ENCODE measurements around the gene A1BG.
"Not testable (repeated sequence)": the region's sequence is repeated elsewhere in the genome, so short reads cannot be mapped to it uniquely, and the experiment has no call there.

Gene A1BG

DNA sequence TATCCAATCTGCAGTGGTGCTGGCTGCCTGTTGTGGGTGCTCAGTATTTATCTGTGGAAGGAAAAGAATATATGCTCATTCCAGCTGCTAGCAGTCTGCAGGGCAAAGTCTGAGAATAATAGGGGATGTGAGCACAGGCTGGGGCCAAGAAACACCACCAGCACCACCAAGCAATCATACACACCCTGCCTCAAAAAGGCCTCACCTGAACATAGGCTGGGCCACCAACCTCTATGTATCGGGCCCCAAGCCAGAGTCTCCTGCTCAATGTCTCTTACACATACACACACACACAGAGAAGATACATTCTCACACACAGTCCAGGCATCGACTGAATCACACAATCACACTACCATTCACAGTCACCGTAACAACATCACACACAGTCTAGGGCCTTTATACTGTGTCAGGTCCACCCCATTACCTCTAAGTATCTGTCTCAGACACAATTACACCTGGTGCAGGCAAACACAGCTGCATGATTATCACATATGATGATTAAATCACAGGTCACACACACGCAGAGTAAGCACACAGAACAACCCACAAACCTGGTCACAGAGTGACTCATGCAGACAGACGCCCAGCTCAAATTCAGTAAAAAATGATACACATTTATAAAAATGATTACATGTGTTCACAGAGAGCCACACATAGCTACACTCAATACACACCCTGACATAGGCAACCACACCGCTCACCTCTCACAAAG lies 27.8 kb downstream of the A1BG start:
- no peaks in the 10 kb centered on the region for H3K9me3 Mint-ChIP-seq
- no peak for DNase-seq (ENCODE audit: low spot score)

GRCh38 chr19:58319241-58319640 lies 34.1 kb downstream of the A1BG start:
- Mint-ChIP-seq H3K36me3 (ENCODE audit: low read depth) (peaks cover 14% of the 10 kb centered on the region), H3K27ac (no peak overlapping the region), H3K4me1 (ENCODE audit: low read depth) (no peaks in the 10 kb centered on the region), H3K9me3 (no peaks in the 10 kb centered on the region), H3K27me3 (ENCODE audit: low read depth) (no peaks in the 10 kb centered on the region), H3K4me3 (no peak overlapping the region)
- DNase-seq (ENCODE audit: low spot score): no peak

More for the DNA sequence above, 27.8 kb downstream of the A1BG start:
- no peak overlapping the region for H3K4me3 Mint-ChIP-seq
- peaks cover 9% of the 10 kb centered on the region for H3K4me1 Mint-ChIP-seq (ENCODE audit: low read depth)
- H3K36me3 Mint-ChIP-seq (ENCODE audit: low read depth): no peaks in the 10 kb centered on the region
- no peaks in the 10 kb centered on the region for H3K27me3 Mint-ChIP-seq (ENCODE audit: low read depth)
- no peak overlapping the region for H3K27ac Mint-ChIP-seq

GRCh38 chr19:58318297-58318696 lies 35.0 kb downstream of the A1BG start:
- no peaks in the 10 kb centered on the region for H3K9me3 Mint-ChIP-seq

DNA sequence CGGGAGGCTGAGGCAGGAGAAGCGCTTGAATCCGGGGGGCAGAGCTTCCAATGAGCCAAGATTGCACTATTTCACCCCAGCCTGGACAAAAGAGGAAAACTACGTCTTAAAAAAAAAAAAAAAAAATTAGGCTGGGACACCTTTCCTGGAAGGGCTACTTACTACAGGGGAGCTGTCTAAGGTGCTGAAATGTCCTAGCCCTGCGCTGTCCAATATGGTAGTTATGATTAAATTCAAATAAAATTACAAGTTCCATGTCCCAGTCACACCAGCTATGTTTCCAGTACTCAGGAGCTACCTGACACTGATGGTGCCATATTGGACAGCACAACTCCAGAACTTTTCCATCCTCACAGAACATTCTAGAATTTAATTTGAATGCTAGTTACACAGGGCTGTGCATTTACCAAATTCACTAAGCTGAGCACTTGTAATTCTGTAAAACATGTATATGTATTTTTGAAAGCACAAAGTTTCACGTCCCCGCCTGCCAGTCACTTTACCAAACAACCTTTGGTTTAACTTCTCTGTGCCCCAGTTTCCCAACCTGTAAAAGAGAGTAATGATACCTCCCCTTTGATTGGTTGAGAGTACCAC lies 35.7 kb downstream of the A1BG start:
- no peak for DNase-seq (ENCODE audit: low spot score)
- H3K27ac Mint-ChIP-seq: no peak overlapping the region
- peaks cover 25% of the 10 kb centered on the region for H3K36me3 Mint-ChIP-seq (ENCODE audit: low read depth)
- H3K4me1 Mint-ChIP-seq (ENCODE audit: low read depth): no peaks in the 10 kb centered on the region
- H3K27me3 Mint-ChIP-seq (ENCODE audit: low read depth): no peaks in the 10 kb centered on the region
- H3K4me3 Mint-ChIP-seq: no peak overlapping the region
- no peaks in the 10 kb centered on the region for H3K9me3 Mint-ChIP-seq

More at GRCh38 chr19:58318297-58318696, 35.0 kb downstream of the A1BG start:
- Mint-ChIP-seq H3K4me3 (no peak overlapping the region), H3K27me3 (ENCODE audit: low read depth) (no peaks in the 10 kb centered on the region), H3K27ac (no peak overlapping the region), H3K36me3 (ENCODE audit: low read depth) (peaks cover 21% of the 10 kb centered on the region), H3K4me1 (ENCODE audit: low read depth) (no peaks in the 10 kb centered on the region)
- no peak for DNase-seq (ENCODE audit: low spot score)

DNA sequence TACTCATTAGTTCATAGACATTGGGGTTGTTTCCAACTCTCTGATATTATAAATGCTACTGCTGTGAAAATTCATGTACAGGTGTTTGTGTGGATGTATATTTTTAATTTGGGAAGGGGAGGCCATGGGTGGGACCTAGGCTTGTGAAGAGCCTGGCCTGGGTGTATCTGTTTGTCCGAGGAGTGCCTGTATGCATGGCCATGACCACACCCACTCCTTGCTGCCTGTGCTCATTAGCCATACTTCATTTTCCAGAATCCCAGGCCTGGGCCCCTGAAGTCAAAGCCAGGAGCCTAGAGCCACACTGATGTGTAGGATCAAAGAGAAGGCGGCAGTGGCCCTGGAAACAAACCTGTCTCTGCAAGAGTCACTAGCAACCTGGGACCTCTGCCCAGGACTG lies 37.7 kb downstream of the A1BG start:
- DNase-seq (ENCODE audit: low spot score): no peak
- H3K4me3 Mint-ChIP-seq: no peak overlapping the region
- peaks cover 44% of the 10 kb centered on the region for H3K36me3 Mint-ChIP-seq (ENCODE audit: low read depth)
- H3K27me3 Mint-ChIP-seq (ENCODE audit: low read depth): no peaks in the 10 kb centered on the region
- H3K27ac Mint-ChIP-seq: no peak overlapping the region
- H3K9me3 Mint-ChIP-seq: peaks cover 3% of the 10 kb centered on the region
- H3K4me1 Mint-ChIP-seq (ENCODE audit: low read depth): no peaks in the 10 kb centered on the region

DNA sequence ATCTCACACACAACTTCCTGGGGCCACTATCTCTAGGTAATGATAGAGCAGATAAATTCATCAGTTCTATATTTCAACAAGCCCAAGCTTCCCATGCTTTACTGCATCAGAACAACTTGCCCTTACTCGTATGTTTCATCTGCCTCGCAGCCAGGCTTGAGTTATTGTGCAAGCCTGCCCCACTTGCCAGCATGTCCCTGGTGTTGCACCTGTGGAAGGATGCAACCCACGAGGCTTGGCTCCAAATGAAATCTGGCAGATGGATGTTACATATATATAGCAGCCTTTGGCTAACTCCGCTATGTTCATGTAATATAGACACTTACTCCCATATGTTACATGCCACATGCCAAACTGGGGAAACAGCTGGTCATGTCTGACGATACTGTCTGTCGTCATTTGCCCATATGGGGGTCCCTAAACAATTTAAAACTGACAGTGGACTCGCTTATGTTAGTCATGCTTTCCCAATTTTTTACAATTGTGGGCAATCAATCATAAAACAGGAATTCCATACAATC lies 41.9 kb downstream of the A1BG start:
- H3K27ac Mint-ChIP-seq: no peak overlapping the region

DNA sequence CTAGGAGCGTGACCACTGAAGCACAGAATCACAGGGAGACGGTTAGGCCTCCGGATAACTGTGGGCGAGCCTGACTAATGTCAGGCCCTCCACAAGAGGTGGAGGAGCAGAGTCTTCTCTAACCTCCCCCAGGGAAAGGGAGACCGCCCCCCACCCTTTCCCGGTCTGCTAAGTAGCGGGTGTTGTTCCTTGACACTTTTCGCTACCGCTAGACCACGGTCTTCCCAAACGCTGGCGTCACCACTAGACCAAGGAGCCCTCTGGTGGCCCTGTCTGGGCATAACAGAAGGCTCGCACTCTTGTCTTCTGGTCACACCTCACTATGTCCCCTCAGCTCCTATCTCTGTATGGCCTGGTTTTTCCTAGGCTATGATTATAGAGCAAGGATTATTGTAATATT lies 42.6 kb downstream of the A1BG start:
- not testable (repeated sequence) for DNase-seq (ENCODE audit: low spot score)

More for the DNA sequence above, 41.9 kb downstream of the A1BG start:
- no peaks in the 10 kb centered on the region for H3K27me3 Mint-ChIP-seq (ENCODE audit: low read depth)
- peaks cover 3% of the 10 kb centered on the region for H3K9me3 Mint-ChIP-seq
- no peak overlapping the region for H3K4me3 Mint-ChIP-seq
- no peak for DNase-seq (ENCODE audit: low spot score)
- H3K4me1 Mint-ChIP-seq (ENCODE audit: low read depth): peaks cover 8% of the 10 kb centered on the region
- H3K36me3 Mint-ChIP-seq (ENCODE audit: low read depth): peaks cover 82% of the 10 kb centered on the region

DNA sequence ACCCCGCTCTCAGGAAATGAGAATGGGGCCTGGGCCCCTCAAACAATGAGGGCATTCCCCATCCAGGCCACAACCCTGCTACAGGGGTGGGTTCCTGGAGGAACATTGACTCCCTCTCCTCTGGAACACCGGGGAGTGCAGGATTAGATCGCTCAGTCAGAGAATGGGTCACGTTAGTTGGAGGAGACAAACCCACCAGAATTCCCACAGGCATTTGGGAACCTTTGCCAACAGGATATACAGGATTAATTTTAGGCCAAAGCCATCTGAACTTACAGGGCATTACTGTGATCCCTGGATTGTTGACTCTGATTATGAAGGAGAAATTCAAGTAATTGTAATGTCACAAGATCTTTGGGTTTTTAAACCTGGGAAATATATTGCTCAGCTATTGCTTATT lies 45.6 kb downstream of the A1BG start:
- no peak for DNase-seq (ENCODE audit: low spot score)
- Mint-ChIP-seq H3K9me3 (peaks cover 16% of the 10 kb centered on the region), H3K27ac (no peak overlapping the region), H3K27me3 (ENCODE audit: low read depth) (no peaks in the 10 kb centered on the region), H3K4me1 (ENCODE audit: low read depth) (peaks cover 23% of the 10 kb centered on the region), H3K36me3 (ENCODE audit: low read depth) (peaks cover 84% of the 10 kb centered on the region), H3K4me3 (no peak overlapping the region)

More for the DNA sequence above, 42.6 kb downstream of the A1BG start:
- H3K4me3 Mint-ChIP-seq; H3K27me3 Mint-ChIP-seq (ENCODE audit: low read depth); H3K27ac Mint-ChIP-seq; H3K9me3 Mint-ChIP-seq: not testable (repeated sequence)
- H3K4me1 Mint-ChIP-seq (ENCODE audit: low read depth): peaks cover 16% of the 10 kb centered on the region
- peaks cover 86% of the 10 kb centered on the region for H3K36me3 Mint-ChIP-seq (ENCODE audit: low read depth)

GRCh38 chr19:58305932-58306323 lies 47.4 kb downstream of the A1BG start:
- DNase-seq (ENCODE audit: low spot score): no peak
- peak overlapping the region; percentile 91 for H3K4me3 Mint-ChIP-seq
- H3K27me3 Mint-ChIP-seq (ENCODE audit: low read depth): no peaks in the 10 kb centered on the region
- H3K27ac Mint-ChIP-seq: peak overlapping the region; percentile 97
- peaks cover 84% of the 10 kb centered on the region for H3K36me3 Mint-ChIP-seq (ENCODE audit: low read depth)
- peaks cover 25% of the 10 kb centered on the region for H3K9me3 Mint-ChIP-seq
- peaks cover 23% of the 10 kb centered on the region for H3K4me1 Mint-ChIP-seq (ENCODE audit: low read depth)

- H3K27me3 Mint-ChIP-seq (ENCODE audit: low read depth): no peaks in the 10 kb centered on the region
- H3K9me3 Mint-ChIP-seq: peaks cover 30% of the 10 kb centered on the region
- peak; percentile 96 for DNase-seq (ENCODE audit: low spot score)
- peak within 1 kb of the TSS; percentile 97 for H3K27ac Mint-ChIP-seq
- H3K4me1 Mint-ChIP-seq (ENCODE audit: low read depth): peaks cover 23% of the 10 kb centered on the region
- H3K4me3 Mint-ChIP-seq: peak within 1 kb of the TSS; percentile 91
- H3K36me3 Mint-ChIP-seq (ENCODE audit: low read depth): peaks cover 85% of the 10 kb centered on the region
These were observed 48.0 kb downstream of the A1BG start, which contains the start of gene ERVK3-1 for GRCh38 chr19:58305065-58305931. Gene ERVK3-1, plus strand, starts transcription at chr19:58305377. Its CDS starts 6,792 bp downstream, at chr19:58312169.

DNA sequence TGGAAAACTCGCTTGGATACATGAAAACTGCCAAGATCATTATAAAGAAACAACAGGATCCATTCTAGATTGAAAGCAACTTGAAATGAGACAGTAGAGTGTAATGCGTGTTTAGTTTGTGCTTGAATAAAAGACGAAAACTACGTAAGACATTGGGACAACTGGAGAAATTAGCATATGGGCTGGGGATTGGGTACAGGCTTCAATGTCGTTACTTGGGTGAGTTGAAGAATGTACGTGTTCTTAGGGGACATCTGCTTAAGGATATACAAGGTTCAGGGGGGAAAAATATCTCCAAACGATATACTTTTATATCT lies 48.6 kb downstream of the A1BG start:
- H3K36me3 Mint-ChIP-seq (ENCODE audit: low read depth): peaks cover 85% of the 10 kb centered on the region
- H3K27me3 Mint-ChIP-seq (ENCODE audit: low read depth): no peaks in the 10 kb centered on the region
- DNase-seq (ENCODE audit: low spot score): no peak
- peak overlapping the region; percentile 91 for H3K4me3 Mint-ChIP-seq
- H3K9me3 Mint-ChIP-seq: peaks cover 34% of the 10 kb centered on the region
- peaks cover 23% of the 10 kb centered on the region for H3K4me1 Mint-ChIP-seq (ENCODE audit: low read depth)
- H3K27ac Mint-ChIP-seq: peak overlapping the region; percentile 97

DNA sequence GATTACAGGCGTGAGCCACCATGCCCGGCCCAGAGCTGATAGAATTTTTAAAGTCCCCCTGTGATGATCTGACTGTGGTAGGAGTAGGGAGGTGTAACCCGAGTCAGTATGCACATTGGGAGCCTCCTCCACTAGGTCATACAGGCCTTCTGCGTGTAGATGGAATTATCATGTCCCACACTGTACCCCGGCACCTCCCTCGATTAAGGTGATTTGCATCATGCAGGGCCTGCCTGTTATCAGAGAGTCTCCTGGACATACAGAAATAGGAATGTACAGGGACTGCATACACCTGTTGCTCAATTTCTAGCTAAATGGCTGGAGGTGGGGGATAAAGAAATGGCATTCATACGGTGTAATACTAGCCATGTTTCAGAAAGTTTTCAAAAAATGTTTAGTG lies 49.0 kb downstream of the A1BG start:
- Mint-ChIP-seq H3K9me3 (peaks cover 35% of the 10 kb centered on the region), H3K27ac (peak overlapping the region; percentile 97), H3K36me3 (ENCODE audit: low read depth) (peaks cover 82% of the 10 kb centered on the region), H3K27me3 (ENCODE audit: low read depth) (no peaks in the 10 kb centered on the region), H3K4me1 (ENCODE audit: low read depth) (peaks cover 23% of the 10 kb centered on the region), H3K4me3 (peak overlapping the region; percentile 91)
- DNase-seq (ENCODE audit: low spot score): no peak

DNA sequence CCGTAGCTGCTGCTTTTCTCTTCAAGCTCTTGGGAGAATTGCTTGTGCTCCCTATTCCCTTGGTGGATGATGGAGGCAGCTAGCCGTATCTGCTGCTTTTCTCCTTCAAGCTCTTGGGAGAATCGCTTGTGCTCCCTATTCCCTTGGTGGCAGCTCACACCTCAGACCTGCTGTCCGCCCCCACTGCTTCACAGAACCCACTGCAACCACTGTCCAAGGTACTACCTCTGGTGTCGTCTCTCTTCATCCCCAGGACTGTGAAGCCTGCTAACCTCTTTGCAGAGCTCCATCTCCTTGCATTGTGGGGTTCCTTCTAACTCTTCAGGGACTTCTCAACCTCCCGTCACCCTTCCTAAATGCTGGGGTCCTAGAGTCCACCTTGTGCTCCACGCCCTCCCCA lies 52.7 kb downstream of the A1BG start:
- H3K27me3 Mint-ChIP-seq (ENCODE audit: low read depth): no peaks in the 10 kb centered on the region
- peaks cover 45% of the 10 kb centered on the region for H3K9me3 Mint-ChIP-seq
- H3K36me3 Mint-ChIP-seq (ENCODE audit: low read depth): peaks cover 79% of the 10 kb centered on the region
- H3K27ac Mint-ChIP-seq: no peak overlapping the region
- no peak overlapping the region for H3K4me3 Mint-ChIP-seq
- H3K4me1 Mint-ChIP-seq (ENCODE audit: low read depth): peaks cover 7% of the 10 kb centered on the region
- no peak for DNase-seq (ENCODE audit: low spot score)

DNA sequence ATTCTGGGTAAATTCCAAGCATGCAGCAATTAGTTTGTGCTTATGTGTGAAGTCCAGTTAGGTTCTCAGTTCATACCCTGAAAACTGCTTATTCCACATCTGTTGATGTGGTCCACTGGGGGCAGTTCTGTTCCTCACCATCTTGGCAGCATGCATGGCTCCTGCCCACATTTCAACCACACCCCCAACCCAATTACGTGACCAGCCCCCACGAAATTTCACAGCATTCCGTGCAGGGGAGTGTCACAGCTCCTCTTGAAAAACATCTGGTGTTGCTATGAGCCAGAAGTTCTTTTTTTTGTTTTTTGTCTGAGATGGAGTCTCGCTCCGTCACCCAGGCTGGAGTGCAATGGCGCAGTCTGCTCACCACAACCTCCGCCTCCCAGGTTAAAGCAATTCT lies 57.2 kb downstream of the A1BG start:
- no peak overlapping the region for H3K4me3 Mint-ChIP-seq

More for the DNA sequence above, 57.2 kb downstream of the A1BG start:
- Mint-ChIP-seq H3K9me3 (peaks cover 61% of the 10 kb centered on the region), H3K27ac (no peak overlapping the region), H3K4me1 (ENCODE audit: low read depth) (no peaks in the 10 kb centered on the region), H3K36me3 (ENCODE audit: low read depth) (peaks cover 90% of the 10 kb centered on the region), H3K27me3 (ENCODE audit: low read depth) (no peaks in the 10 kb centered on the region)
- no peak for DNase-seq (ENCODE audit: low spot score)

Data from T-helper 2 cell treated with Interferon-gamma antibody and Interleukin-4, amounts not matched to agents 5 μg/mL and 100 μg/mL, for 36 hours (primary cell).